Upper lobe of right lung (tissue), 1 donor: ENCODE data around the gene NOD1. TPM values are rescaled to one million over a fixed set of nuclear protein-coding genes. Genes with fewer than 3 reads are reported as not detected.

Experiments used
- ATAC-seq: fragments of 200-7000 bp; cut with Tn5 transposase; one replicate; pipeline ENCODE4 v1.9.1; 2020; ENCODE audit warnings: mild to moderate bottlenecking, moderate library complexity
- DNase-seq: peaks from one replicate; pipeline ENCODE4 v3.0.0-alpha.2; 2020
- H3K27ac ChIP-seq: fragments of 200-600 bp; one replicate; pipeline ENCODE4 v1.8.0; 2022
- H3K27me3 ChIP-seq: fragments of 200-600 bp; one replicate; pipeline ENCODE4 v1.8.0; 2022; ENCODE audit warnings: mild to moderate bottlenecking
- H3K36me3 ChIP-seq: fragments of 200-600 bp; one replicate; pipeline ENCODE4 v1.8.0; 2022
- H3K4me1 ChIP-seq: fragments of 200-600 bp; one replicate; pipeline ENCODE4 v1.8.0; 2022
- H3K4me3 ChIP-seq: fragments of 200-600 bp; one replicate; pipeline ENCODE4 v1.8.0; 2022; ENCODE audit warnings: mild to moderate bottlenecking
- H3K9me3 ChIP-seq: fragments of 200-600 bp; one replicate; pipeline ENCODE4 v1.8.0; 2022
- intact Hi-C: fragments of 100-400 bp; cut with DNase I; formaldehyde crosslinking; loops from one replicate; pipeline ENCODE4 v1.11.0; 2022
- total RNA-seq: library from RNA; stranded (reverse); fragmentation: NEBNext Ultra II Directional; extraction: Animal tissue kit (Norgen Biotek cat#: 25700); gene quantifications from one replicate; pipeline ENCODE4 v1.2.1, GENCODE V29; 2021
- TF ChIP-seq, protein P1 (sequence below): fragments of 200-600 bp; IDR thresholded peaks from one replicate; pipeline ENCODE4 v1.8.0; 2022; ENCODE audit warnings: antibody characterized with exemption
- donor health status: DM: no; HTN: yes; CAD: no; lungs with severe emphysema.

NOD1 gene
- total RNA-seq, 1 donor from 2014 or later = 43.5 TPM

DNA sequence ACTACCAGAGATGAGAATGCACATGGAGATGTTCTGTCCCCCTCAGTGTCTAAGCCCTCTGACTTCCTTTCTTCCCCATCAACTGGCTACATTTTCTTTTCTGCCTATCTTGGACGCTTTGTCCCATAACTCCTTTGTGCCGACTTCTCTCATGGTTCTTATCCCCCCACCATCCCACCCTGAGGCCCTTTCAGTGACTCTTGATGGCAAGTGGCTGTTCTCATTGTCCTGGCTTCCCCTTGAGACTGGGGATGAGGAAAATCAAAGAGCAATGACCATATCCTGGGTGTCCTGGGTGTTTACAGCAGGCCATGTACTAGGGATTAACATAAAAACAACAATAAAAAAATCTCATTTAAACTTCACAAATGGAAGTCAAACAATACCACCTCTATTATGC, 44.9 kb upstream of the NOD1 start:
- intact Hi-C loops = no loop called here
- Histone ChIP-seq H3K9me3 (no peaks in the 10 kb centered on the region), H3K27ac (no peak overlapping the region), H3K36me3 (no peaks in the 10 kb centered on the region), H3K4me3 (no peak overlapping the region), H3K27me3 (no peaks in the 10 kb centered on the region), H3K4me1 (peaks cover 10% of the 10 kb centered on the region)
- no peak for DNase-seq
- TF ChIP-seq, protein P1, sequence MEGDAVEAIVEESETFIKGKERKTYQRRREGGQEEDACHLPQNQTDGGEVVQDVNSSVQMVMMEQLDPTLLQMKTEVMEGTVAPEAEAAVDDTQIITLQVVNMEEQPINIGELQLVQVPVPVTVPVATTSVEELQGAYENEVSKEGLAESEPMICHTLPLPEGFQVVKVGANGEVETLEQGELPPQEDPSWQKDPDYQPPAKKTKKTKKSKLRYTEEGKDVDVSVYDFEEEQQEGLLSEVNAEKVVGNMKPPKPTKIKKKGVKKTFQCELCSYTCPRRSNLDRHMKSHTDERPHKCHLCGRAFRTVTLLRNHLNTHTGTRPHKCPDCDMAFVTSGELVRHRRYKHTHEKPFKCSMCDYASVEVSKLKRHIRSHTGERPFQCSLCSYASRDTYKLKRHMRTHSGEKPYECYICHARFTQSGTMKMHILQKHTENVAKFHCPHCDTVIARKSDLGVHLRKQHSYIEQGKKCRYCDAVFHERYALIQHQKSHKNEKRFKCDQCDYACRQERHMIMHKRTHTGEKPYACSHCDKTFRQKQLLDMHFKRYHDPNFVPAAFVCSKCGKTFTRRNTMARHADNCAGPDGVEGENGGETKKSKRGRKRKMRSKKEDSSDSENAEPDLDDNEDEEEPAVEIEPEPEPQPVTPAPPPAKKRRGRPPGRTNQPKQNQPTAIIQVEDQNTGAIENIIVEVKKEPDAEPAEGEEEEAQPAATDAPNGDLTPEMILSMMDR = no peak
- no peak for ATAC-seq

DNA sequence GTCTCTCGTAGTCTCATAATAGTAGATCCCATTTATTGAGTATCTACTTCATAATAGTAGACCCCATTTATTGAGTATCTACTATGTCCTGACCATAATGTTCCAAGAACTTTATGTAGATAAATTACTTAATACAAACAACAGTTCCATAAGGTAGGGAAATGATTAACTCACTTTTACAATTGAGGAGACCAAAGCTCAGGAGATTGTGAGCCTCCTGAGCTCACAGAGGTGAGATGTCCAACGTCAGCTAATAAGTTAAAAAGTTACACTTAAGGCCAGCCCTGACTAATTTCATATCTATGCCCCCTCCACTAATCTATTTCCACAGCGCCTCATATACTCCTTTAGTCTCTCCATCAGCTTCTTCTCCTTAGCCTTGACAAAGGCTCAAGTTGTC, 43.6 kb upstream of the NOD1 start:
- Histone ChIP-seq H3K36me3 (no peaks in the 10 kb centered on the region), H3K9me3 (no peaks in the 10 kb centered on the region), H3K4me3 (no peak overlapping the region), H3K27ac (no peak overlapping the region), H3K4me1 (peaks cover 10% of the 10 kb centered on the region), H3K27me3 (no peaks in the 10 kb centered on the region)
- no peak for ATAC-seq
- no peak for DNase-seq
- intact Hi-C loops = no loop called here
- TF ChIP-seq, protein P1 = no peak

DNA sequence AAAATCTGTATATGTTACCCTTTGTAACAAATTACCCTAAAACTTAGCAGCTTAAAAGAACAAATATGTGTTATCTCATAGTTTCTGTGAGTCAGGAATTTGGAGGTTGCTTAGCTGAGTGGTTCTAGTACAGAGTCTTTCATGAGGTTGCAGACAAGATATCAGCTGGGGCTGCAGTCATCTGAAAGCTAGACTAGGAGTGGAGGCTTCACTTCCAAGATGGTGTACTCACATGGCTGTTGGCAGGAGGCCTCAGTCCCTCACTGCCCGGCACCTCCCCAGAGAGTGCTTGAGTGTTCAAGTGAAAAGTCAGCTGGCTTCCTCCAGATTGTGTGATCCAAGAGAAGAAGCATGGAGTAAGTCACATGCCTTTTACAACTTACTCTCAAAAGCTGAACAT, 42.9 kb upstream of the NOD1 start:
- H3K27ac ChIP-seq = no peak overlapping the region
- H3K36me3 ChIP-seq = no peaks in the 10 kb centered on the region
- no peaks in the 10 kb centered on the region for H3K9me3 ChIP-seq
- ATAC-seq = peak; percentile 78
- intact Hi-C loops = no loop called here
- H3K4me1 ChIP-seq = peaks cover 10% of the 10 kb centered on the region
- no peak overlapping the region for H3K4me3 ChIP-seq
- TF ChIP-seq, protein P1 = no peak
- no peaks in the 10 kb centered on the region for H3K27me3 ChIP-seq
- no peak for DNase-seq

DNA sequence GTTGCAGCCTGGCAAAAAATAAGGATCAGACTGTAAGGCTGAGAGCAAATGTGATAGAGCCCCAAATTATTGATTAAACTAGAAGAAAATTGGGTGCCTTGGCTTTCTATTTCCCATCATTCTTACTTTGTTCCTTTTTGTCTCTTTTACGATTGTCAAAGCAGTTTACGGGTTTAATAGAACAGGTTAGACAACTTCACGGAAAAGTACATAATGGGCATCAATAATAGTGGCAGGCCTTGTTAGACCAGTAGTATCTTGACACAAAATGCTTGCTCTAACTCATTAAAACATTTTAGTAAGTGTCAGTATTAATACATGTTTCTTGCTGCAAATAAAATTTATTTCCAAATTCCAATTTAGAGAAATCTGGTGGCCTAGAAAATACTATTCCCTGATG, 40.5 kb upstream of the NOD1 start:
- DNase-seq (no peak), ATAC-seq (no peak)
- H3K36me3 ChIP-seq = no peaks in the 10 kb centered on the region
- peaks cover 10% of the 10 kb centered on the region for H3K4me1 ChIP-seq
- intact Hi-C loops = no loop called here
- no peaks in the 10 kb centered on the region for H3K27me3 ChIP-seq
- H3K4me3 ChIP-seq = no peak overlapping the region
- H3K27ac ChIP-seq = no peak overlapping the region
- TF ChIP-seq, protein P1 = no peak
- H3K9me3 ChIP-seq = no peaks in the 10 kb centered on the region

DNA sequence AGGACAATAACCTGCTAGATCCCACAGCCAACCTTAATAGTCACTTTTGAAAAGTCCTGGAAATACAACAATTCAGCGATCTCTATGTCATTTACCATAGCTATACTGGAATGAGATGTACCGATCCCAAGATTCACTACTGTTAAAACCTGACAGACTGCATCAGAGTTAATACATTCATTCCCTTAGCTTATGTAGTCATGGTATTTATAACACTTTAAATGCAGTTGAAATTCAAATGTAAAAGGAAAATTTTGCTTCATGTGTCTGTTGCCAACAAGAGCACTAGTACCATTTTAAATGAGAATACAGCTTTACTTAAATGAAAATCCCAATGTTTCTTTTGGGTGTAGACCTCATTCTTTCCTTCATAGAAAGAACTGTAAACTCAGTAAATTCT, 37.2 kb upstream of the NOD1 start:
- DNase-seq (no peak), ATAC-seq (no peak)
- H3K27me3 ChIP-seq = no peaks in the 10 kb centered on the region
- intact Hi-C loops = no loop called here
- H3K9me3 ChIP-seq = no peaks in the 10 kb centered on the region
- no peak overlapping the region for H3K4me3 ChIP-seq
- no peak overlapping the region for H3K27ac ChIP-seq
- no peaks in the 10 kb centered on the region for H3K36me3 ChIP-seq
- H3K4me1 ChIP-seq = peaks cover 1% of the 10 kb centered on the region
- TF ChIP-seq, protein P1 = no peak

DNA sequence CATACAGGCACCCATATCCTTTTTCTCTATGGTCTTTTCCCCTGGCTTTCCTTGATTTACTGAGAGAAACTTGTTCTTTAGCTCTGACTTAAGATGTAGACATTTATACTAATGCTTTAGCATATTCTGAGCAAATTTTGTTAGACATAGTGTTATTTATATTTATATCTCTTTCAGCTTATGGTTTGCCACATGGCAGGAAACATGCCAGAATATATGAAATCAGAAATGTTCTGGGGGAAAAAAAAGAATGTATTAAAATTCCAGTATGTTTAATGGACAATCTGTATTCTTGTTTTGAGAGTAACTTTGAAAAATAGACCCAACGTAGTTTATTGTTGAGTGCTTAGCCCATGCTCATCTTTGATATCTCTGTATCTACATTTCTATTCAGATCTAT, 36.2 kb upstream of the NOD1 start:
- Histone ChIP-seq H3K9me3 (no peaks in the 10 kb centered on the region), H3K36me3 (no peaks in the 10 kb centered on the region), H3K27ac (no peak overlapping the region), H3K4me3 (no peak overlapping the region), H3K4me1 (no peaks in the 10 kb centered on the region), H3K27me3 (no peaks in the 10 kb centered on the region)
- ATAC-seq (no peak), DNase-seq (no peak)
- TF ChIP-seq, protein P1 = no peak
- intact Hi-C loops = no loop called here
